CD4-positive, alpha-beta memory T cell (primary cell): Measurements from ENCODE around the gene GABRR2. TPM values are rescaled to one million over a fixed set of nuclear protein-coding genes. Genes with fewer than 3 reads are reported as not detected.

Experiments used
- CTCF ChIA-PET: fragments of 350-600 bp; sonication (Branson Sonifier 250); formaldehyde crosslinking; loops from one replicate; lab custom pipeline; 2021; ENCODE audit warnings: inconsistent platforms; ENCODE audit not compliant: partially characterized antibody; lab: Charles Lee
- POLR2A ChIA-PET: fragments of 350-600 bp; sonication (Branson Sonifier 250); formaldehyde crosslinking; loops from one replicate; lab custom pipeline; 2021; ENCODE audit not compliant: partially characterized antibody; lab: Charles Lee
- DNase-seq, 5 donors: peaks; one replicate each; pipeline versions ENCODE4 v3.0.0 to v3.0.0-alpha.2; 2020 to 2022; ENCODE audit warnings: mixed read lengths in 1 of 5
- H3K27ac ChIP-seq: one replicate; pipeline ENCODE4 v1.7.0; 2013; ENCODE audit warnings: low read depth, low read length
- H3K27me3 ChIP-seq: 2 replicates; pipeline ENCODE4 v1.7.0; 2013; ENCODE audit warnings: mild to moderate bottlenecking, low read length, moderate library complexity; ENCODE audit not compliant: insufficient read depth
- H3K36me3 ChIP-seq: 2 replicates; pipeline ENCODE4 v1.7.0; 2013; ENCODE audit warnings: mild to moderate bottlenecking, low read length, moderate library complexity; ENCODE audit not compliant: insufficient read depth
- H3K4me1 ChIP-seq: 2 replicates; pipeline ENCODE4 v1.7.0; 2013; ENCODE audit warnings: mild to moderate bottlenecking, low read length, moderate library complexity; ENCODE audit not compliant: insufficient read depth
- H3K4me3 ChIP-seq, 2 donors: one replicate each; pipeline ENCODE4 v1.7.0; 2013; ENCODE audit warnings: low read length in 2 of 2, mild to moderate bottlenecking in 1 of 2
- H3K9me3 ChIP-seq, 2 donors: one replicate each; pipeline ENCODE4 v1.7.0; 2013; ENCODE audit warnings: low read length in 2 of 2, control low read depth in 1 of 2; ENCODE audit not compliant: control insufficient read depth in 1 of 2
- H3K27ac Mint-ChIP-seq, 7 donors: one replicate each; pipeline ENCODE4 v1.8.0; 2020 to 2021; ENCODE audit warnings: mixed read lengths in 7 of 7, mild to moderate bottlenecking in 6 of 7, inconsistent platforms in 3 of 7, moderate library complexity in 3 of 7
- H3K27me3 Mint-ChIP-seq, 2 donors: one replicate each; pipeline ENCODE4 v1.8.0; 2020 to 2021; ENCODE audit warnings: mixed read lengths in 2 of 2
- H3K36me3 Mint-ChIP-seq, 2 donors: one replicate each; pipeline ENCODE4 v1.8.0; 2020 to 2021; ENCODE audit warnings: mixed read lengths in 2 of 2, inconsistent platforms in 1 of 2, mild to moderate bottlenecking in 1 of 2
- H3K4me1 Mint-ChIP-seq, 4 donors: one replicate each; pipeline ENCODE4 v1.8.0; 2020 to 2021; ENCODE audit warnings: mixed read lengths in 4 of 4, mild to moderate bottlenecking in 1 of 4
- H3K4me3 Mint-ChIP-seq, 8 donors: one replicate each; pipeline ENCODE4 v1.8.0; 2020 to 2021; ENCODE audit warnings: mixed read lengths in 8 of 8, mild to moderate bottlenecking in 7 of 8, moderate library complexity in 6 of 8, inconsistent platforms in 3 of 8
- H3K9me3 Mint-ChIP-seq, 8 donors: one replicate each; pipeline ENCODE4 v1.8.0; 2020 to 2021; ENCODE audit warnings: mixed read lengths in 8 of 8, mild to moderate bottlenecking in 5 of 8, inconsistent platforms in 3 of 8, moderate library complexity in 1 of 8
- intact Hi-C: fragments of 100-400 bp; cut with micrococcal nuclease; formaldehyde crosslinking; loops from one replicate; pipeline ENCODE4 v1.15.1; 2023
- polyA plus RNA-seq, 2 donors: library from polyadenylated mRNA; unstranded; fragments of 300-500 nt; fragmentation: Illumina TruSeq; gene quantifications; one replicate each; pipeline ENCODE4 v1.2.3, GENCODE V29; 2021
- total RNA-seq, 2 experiments: library from RNA; stranded (reverse); gene quantifications; one replicate each; pipeline ENCODE4 v1.2.3, GENCODE V29; 2021

The GABRR2 gene
- total and polyA plus RNA-seq, 4 experiments from 2014 or later = 0.10 to 1.7 (median 1.2) TPM; not detected in 1

- no peak overlapping the region for H3K27ac Mint-ChIP-seq
- H3K27me3 ChIP-seq = no peaks in the 10 kb centered on the region
- no peaks in the 10 kb centered on the region for H3K36me3 Mint-ChIP-seq
- no peak overlapping the region for H3K4me3 Mint-ChIP-seq
- no peak overlapping the region for H3K27ac ChIP-seq
- POLR2A ChIA-PET = no interaction called here
- CTCF ChIA-PET = no interaction called here
- H3K4me3 ChIP-seq = no peak overlapping the region
- H3K27me3 Mint-ChIP-seq = peaks cover 2 to 10% of the 10 kb centered on the region in 2 donors
- no peaks in the 10 kb centered on the region for H3K9me3 ChIP-seq
- H3K9me3 Mint-ChIP-seq = no peaks in the 10 kb centered on the region
- intact Hi-C loops = no loop called here
- H3K4me1 Mint-ChIP-seq = no peaks in the 10 kb centered on the region
- DNase-seq = no peak
- H3K36me3 ChIP-seq = no peaks in the 10 kb centered on the region
- no peaks in the 10 kb centered on the region for H3K4me1 ChIP-seq
These were observed 46.3 kb downstream of the GABRR2 start for GRCh38 chr6:89268776-89269175.

GRCh38 chr6:89267918-89268317 lies 47.2 kb downstream of the GABRR2 start:
- no peak overlapping the region for H3K4me3 ChIP-seq
- no peak overlapping the region for H3K27ac ChIP-seq
- no peaks in the 10 kb centered on the region for H3K36me3 ChIP-seq
- peaks cover 4 to 10% of the 10 kb centered on the region in 2 donors for H3K27me3 Mint-ChIP-seq
- ChIA-PET POLR2A (no interaction called here), CTCF (no interaction called here)
- no peaks in the 10 kb centered on the region for H3K36me3 Mint-ChIP-seq
- H3K4me3 Mint-ChIP-seq = no peak overlapping the region
- no peak overlapping the region for H3K27ac Mint-ChIP-seq
- H3K4me1 ChIP-seq = no peaks in the 10 kb centered on the region
- H3K27me3 ChIP-seq = no peaks in the 10 kb centered on the region
- no peak for DNase-seq
- no peaks in the 10 kb centered on the region for H3K4me1 Mint-ChIP-seq
- H3K9me3 Mint-ChIP-seq = no peaks in the 10 kb centered on the region
- H3K9me3 ChIP-seq = no peaks in the 10 kb centered on the region
- intact Hi-C loops = no loop called here

GRCh38 chr6:89264296-89264695 lies 50.8 kb downstream of the GABRR2 start:
- H3K36me3 Mint-ChIP-seq = no peaks in the 10 kb centered on the region
- peaks cover 5% of the 10 kb centered on the region in 2 donors for H3K27me3 Mint-ChIP-seq
- ChIA-PET POLR2A (no interaction called here), CTCF (interaction anchor here (1.2 kb wide), 1 partner anchor 108 kb away, joined by 3 read pairs; no protein-coding TSS in a partner anchor)
- no peak overlapping the region for H3K4me3 Mint-ChIP-seq
- no peaks in the 10 kb centered on the region for H3K9me3 ChIP-seq
- no peak for DNase-seq
- intact Hi-C loops = no loop called here
- no peak overlapping the region for H3K27ac Mint-ChIP-seq
- no peaks in the 10 kb centered on the region for H3K4me1 ChIP-seq
- H3K27me3 ChIP-seq = no peaks in the 10 kb centered on the region
- H3K36me3 ChIP-seq = no peaks in the 10 kb centered on the region
- H3K27ac ChIP-seq = no peak overlapping the region
- no peak overlapping the region for H3K4me3 ChIP-seq
- H3K4me1 Mint-ChIP-seq = peaks cover 0 to 2% (median 0%) of the 10 kb centered on the region in 4 donors
- no peaks in the 10 kb centered on the region for H3K9me3 Mint-ChIP-seq

GRCh38 chr6:89260832-89261231 lies 54.3 kb downstream of the GABRR2 start:
- Mint-ChIP-seq H3K4me3 (no peak overlapping the region), H3K9me3 (no peaks in the 10 kb centered on the region), H3K27me3 (peaks cover 2 to 3% of the 10 kb centered on the region in 2 donors), H3K4me1 (peaks cover 0 to 2% (median 0%) of the 10 kb centered on the region in 4 donors), H3K36me3 (no peaks in the 10 kb centered on the region), H3K27ac (peak overlapping the region in 1 of 7 donors; percentile 37)
- H3K4me3 ChIP-seq = no peak overlapping the region
- DNase-seq = no peak
- ChIA-PET CTCF (interaction anchor here (1.4 kb wide), 1 partner anchor 278 kb away, joined by 3 read pairs; no protein-coding TSS in a partner anchor), POLR2A (no interaction called here)
- no peaks in the 10 kb centered on the region for H3K27me3 ChIP-seq
- no peaks in the 10 kb centered on the region for H3K9me3 ChIP-seq
- no peaks in the 10 kb centered on the region for H3K36me3 ChIP-seq
- no peaks in the 10 kb centered on the region for H3K4me1 ChIP-seq
- no peak overlapping the region for H3K27ac ChIP-seq
- intact Hi-C loops = no loop called here

GRCh38 chr6:89260310-89260709 lies 54.8 kb downstream of the GABRR2 start:
- H3K27me3 ChIP-seq = no peaks in the 10 kb centered on the region
- H3K9me3 ChIP-seq = no peaks in the 10 kb centered on the region
- Mint-ChIP-seq H3K4me1 (peaks cover 0 to 2% (median 0%) of the 10 kb centered on the region in 4 donors), H3K36me3 (no peaks in the 10 kb centered on the region), H3K27ac (no peak overlapping the region), H3K9me3 (no peaks in the 10 kb centered on the region), H3K4me3 (no peak overlapping the region), H3K27me3 (peaks cover 2 to 3% of the 10 kb centered on the region in 2 donors)
- no peaks in the 10 kb centered on the region for H3K4me1 ChIP-seq
- intact Hi-C loops = no loop called here
- no peak for DNase-seq
- no peak overlapping the region for H3K27ac ChIP-seq
- H3K4me3 ChIP-seq = no peak overlapping the region
- CTCF ChIA-PET = no interaction called here
- H3K36me3 ChIP-seq = no peaks in the 10 kb centered on the region
- POLR2A ChIA-PET = interaction anchor here (0.5 kb wide), 1 partner anchor 96 kb away, joined by 3 read pairs; no protein-coding TSS in a partner anchor

- CTCF ChIA-PET = no interaction called here
- H3K36me3 Mint-ChIP-seq = no peaks in the 10 kb centered on the region
- POLR2A ChIA-PET = no interaction called here
These were observed 56.2 kb downstream of the GABRR2 start for GRCh38 chr6:89258912-89259311.

GRCh38 chr6:89257781-89258180 lies 57.3 kb downstream of the GABRR2 start:
- no peak overlapping the region for H3K4me3 Mint-ChIP-seq
- Histone ChIP-seq H3K4me1 (no peaks in the 10 kb centered on the region), H3K4me3 (no peak overlapping the region), H3K27ac (no peak overlapping the region), H3K9me3 (no peaks in the 10 kb centered on the region), H3K27me3 (no peaks in the 10 kb centered on the region), H3K36me3 (no peaks in the 10 kb centered on the region)
- intact Hi-C loops = no loop called here
- DNase-seq = no peak
- H3K9me3 Mint-ChIP-seq = no peaks in the 10 kb centered on the region
- POLR2A ChIA-PET = no interaction called here
- H3K36me3 Mint-ChIP-seq = no peaks in the 10 kb centered on the region
- CTCF ChIA-PET = no interaction called here
- no peak overlapping the region for H3K27ac Mint-ChIP-seq
- peaks cover 0 to 2% of the 10 kb centered on the region in 2 donors for H3K27me3 Mint-ChIP-seq
- H3K4me1 Mint-ChIP-seq = peaks cover 0 to 2% (median 0%) of the 10 kb centered on the region in 4 donors

More at GRCh38 chr6:89258912-89259311, 56.2 kb downstream of the GABRR2 start:
- Histone ChIP-seq H3K9me3 (no peaks in the 10 kb centered on the region), H3K36me3 (no peaks in the 10 kb centered on the region), H3K4me1 (no peaks in the 10 kb centered on the region), H3K27ac (no peak overlapping the region), H3K4me3 (no peak overlapping the region), H3K27me3 (no peaks in the 10 kb centered on the region)
- H3K9me3 Mint-ChIP-seq = no peaks in the 10 kb centered on the region
- H3K27ac Mint-ChIP-seq = no peak overlapping the region
- intact Hi-C loops = no loop called here
- no peak for DNase-seq
- peaks cover 0 to 2% (median 0%) of the 10 kb centered on the region in 4 donors for H3K4me1 Mint-ChIP-seq
- H3K27me3 Mint-ChIP-seq = peaks cover 0 to 5% of the 10 kb centered on the region in 2 donors
- H3K4me3 Mint-ChIP-seq = no peak overlapping the region
